GM20000 (cell line): Measurements from ENCODE around the gene RBBP8NL.

Source experiments
- DNase-seq: peaks from one replicate; pipeline ENCODE4 v3.0.0; 2012; ENCODE audit warnings: low spot score
- TF ChIP-seq, protein P1 (sequence below): IDR thresholded peaks from 2 replicates; pipeline ENCODE4 v1.5.1; 2012; ENCODE audit warnings: mild to moderate bottlenecking, control low read depth; ENCODE audit errors: extremely low read depth, missing control alignments

Gene RBBP8NL

DNA sequence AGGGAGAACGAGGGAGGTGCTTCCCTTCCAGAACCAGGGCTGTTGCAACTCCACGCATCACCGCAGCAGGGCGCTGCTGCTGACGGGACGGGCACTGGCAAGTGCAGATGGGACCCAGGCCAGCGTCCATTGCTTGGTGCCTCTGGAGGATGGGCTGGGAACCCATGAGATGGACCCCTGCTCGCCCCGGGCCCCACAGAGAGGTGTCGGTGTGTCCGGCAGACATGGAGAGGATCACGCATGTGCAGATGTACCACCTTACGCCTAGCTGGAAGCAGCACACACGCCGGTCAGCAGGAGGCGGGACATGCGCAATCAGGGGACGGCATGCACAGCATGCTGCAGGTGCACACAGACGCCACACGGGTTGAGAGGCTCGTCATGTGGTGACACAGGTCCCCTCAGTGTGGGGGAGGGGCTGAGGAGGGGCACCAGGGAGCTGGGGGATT lies 26.0 kb downstream of the RBBP8NL start:
- TF ChIP-seq, protein P1, sequence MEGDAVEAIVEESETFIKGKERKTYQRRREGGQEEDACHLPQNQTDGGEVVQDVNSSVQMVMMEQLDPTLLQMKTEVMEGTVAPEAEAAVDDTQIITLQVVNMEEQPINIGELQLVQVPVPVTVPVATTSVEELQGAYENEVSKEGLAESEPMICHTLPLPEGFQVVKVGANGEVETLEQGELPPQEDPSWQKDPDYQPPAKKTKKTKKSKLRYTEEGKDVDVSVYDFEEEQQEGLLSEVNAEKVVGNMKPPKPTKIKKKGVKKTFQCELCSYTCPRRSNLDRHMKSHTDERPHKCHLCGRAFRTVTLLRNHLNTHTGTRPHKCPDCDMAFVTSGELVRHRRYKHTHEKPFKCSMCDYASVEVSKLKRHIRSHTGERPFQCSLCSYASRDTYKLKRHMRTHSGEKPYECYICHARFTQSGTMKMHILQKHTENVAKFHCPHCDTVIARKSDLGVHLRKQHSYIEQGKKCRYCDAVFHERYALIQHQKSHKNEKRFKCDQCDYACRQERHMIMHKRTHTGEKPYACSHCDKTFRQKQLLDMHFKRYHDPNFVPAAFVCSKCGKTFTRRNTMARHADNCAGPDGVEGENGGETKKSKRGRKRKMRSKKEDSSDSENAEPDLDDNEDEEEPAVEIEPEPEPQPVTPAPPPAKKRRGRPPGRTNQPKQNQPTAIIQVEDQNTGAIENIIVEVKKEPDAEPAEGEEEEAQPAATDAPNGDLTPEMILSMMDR = no peak
- no peak for DNase-seq

DNA sequence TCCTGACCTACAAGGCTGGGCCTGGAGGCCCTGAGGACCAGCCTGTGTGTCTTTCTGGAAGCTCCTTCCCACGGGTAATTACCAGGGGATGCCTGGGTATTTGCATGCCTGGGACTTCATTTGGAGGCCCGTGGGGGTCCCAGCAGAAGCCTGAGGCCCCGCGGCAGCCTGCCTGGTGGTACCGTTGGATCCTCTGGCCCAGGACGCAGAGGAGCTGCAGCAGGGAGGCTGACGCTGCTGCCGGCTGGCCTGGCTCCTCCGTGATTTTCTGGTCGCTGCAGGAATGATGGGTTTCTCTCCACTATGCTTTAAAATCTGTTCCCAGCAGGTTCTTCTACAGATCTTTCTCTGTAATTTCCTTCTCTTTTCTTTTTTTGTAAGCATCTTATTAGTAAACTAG lies 26.8 kb downstream of the RBBP8NL start:
- DNase-seq = no peak
- TF ChIP-seq, protein P1 = no peak

DNA sequence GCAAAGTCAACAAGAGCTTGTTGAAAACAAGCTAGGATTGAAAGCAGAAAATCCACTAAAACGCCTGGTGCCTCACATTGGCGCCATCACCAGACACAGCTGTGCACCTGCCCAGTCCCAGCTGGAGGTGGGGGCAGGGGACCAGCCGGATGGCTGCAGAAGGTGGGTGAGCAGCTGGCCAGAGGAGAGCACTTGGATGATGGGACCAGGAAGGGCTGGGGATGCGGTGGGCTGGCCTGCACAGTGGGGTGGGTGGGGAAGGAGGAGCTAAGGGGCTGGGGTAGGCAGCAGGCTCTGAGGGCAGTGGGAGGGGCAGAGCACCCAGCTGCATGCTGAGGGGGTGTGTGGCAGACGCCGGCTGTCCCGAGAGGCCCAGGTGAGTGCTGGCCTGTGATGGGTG lies 27.3 kb downstream of the RBBP8NL start:
- DNase-seq = no peak
- TF ChIP-seq, protein P1 = no peak

DNA sequence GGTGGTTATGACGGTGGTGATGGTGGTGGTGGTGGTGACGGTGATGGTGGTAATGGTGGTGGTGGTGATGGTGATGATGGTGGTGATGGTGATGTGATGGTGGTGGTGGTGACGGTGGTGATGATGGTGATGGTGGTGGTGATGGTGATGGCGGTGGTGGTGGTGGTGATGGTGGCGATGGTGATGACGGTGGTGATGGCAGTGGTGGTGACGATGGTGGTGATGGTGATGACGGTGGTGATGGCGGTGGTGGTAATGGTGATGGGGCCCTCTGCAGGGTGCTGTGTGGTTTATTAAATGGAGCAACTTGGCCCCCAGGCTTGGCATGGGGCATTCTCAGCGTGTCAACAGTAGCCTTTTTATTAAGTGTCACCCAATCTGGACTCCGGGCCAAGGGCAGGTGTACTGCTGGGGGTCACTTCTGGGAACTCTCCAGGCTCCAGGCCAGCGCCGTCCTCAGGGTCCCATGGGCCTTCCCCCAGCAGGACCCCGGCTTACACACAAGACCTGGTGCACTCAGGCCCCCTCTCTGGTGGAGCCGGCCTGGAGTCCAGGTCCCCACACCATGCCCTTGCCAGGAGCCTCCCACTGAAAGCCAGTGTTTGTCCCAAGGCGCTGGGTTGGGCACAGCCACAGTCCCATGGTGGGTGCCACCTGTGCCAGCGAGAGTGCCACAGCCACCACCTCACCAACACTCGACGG lies 29.1 kb downstream of the RBBP8NL start:
- TF ChIP-seq, protein P1 = no peak
- no peak for DNase-seq

DNA sequence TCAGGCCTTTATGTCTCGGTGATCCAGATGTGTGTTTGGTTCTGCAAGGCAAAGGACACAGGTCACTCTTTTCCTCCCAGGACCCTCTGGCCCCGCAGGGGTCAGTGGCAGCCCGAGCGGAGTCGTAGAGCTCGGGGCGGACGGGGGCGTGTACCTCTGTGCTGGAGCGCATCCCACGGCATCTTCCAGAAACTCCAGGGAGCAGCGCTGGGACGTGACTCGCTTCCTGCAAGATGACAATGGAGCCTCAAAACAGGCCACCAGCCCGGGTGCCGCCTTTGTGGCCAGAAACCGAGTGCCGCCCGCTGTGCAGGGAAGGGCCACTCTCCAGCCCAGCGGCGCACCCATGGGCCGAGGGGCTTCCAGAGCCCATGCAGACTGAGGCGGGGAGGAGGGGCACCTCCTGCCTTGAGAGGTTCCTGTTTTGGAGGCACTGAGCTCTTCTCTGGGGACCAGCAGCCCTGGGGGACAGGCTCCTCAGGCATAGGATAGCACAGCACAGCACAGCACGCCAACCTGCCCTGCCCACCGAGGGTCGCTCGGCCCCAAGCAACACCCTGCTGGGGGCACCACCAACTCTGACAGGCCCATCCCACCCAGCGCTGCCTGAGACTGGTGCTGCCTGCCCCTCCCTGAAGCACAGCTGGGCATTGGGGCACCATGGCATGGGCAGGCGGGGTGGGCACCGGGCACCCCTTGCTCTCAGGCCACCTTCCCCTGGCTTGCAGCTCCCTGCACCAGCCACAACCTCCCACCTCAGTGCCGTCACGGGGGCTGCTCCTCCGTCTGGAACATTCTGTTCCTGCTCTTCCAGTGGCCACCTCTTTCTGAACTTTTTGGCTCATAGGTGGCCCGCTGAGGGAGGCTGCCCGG lies 30.7 kb downstream of the RBBP8NL start:
- TF ChIP-seq, protein P1 = no peak

DNA sequence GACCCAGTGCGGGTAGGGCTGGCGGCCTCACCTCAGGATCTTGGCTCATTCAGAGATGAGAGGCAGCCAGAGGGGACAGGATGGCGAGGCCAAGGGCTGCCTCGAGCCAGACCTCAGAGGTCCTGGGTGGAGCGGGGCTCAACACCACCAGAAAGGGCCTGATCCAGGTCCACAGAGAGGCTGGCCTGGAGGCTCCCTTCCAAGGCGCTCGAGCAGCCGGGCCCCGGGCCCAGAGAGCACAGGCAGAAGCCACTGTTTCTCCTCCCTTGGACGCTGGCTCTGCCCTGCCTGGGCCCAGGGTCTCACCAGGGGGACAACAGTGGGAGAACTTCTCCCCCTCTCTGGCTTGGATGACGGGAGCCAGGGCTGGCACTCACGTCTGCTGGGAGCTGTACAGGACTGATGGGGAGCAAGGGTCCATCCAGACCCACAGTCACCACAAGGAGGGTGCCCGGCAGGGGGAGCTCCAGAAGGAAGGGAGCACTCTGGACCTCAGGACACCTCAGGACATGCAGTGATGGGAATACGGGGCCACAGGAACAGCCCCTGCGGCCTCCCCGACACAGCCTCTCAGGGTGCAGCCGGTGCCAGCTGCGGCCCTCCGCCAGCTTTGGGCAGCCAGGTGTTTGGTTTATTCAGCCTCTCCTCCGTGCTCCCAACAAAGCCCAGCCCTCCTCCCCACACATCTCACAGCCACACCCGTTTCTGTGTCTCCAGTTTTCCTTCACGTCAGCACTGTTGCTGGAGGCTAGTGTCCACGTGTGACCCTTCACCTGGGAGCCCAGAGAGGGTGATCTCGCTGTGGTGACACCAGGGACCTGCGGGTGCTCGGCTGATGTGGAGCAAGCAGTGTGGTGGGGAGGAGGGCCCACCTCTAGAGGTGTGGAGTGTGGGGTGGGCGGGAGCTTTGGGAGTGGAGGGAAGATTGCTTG lies 31.8 kb downstream of the RBBP8NL start:
- TF ChIP-seq, protein P1 = no peak
- no peak for DNase-seq

More for the DNA sequence above, 30.7 kb downstream of the RBBP8NL start:
- DNase-seq = no peak
